Measurements from ENCODE around the gene KCNJ6. TPM values are rescaled to one million over a fixed set of nuclear protein-coding genes. Genes with fewer than 3 reads are reported as not detected.
"Not testable (repeated sequence)": the region's sequence is repeated elsewhere in the genome, so short reads cannot be mapped to it uniquely, and the experiment has no call there.

Gene KCNJ6
- total RNA-seq, 1 experiment from 2014 or later = 0.07 TPM

DNA sequence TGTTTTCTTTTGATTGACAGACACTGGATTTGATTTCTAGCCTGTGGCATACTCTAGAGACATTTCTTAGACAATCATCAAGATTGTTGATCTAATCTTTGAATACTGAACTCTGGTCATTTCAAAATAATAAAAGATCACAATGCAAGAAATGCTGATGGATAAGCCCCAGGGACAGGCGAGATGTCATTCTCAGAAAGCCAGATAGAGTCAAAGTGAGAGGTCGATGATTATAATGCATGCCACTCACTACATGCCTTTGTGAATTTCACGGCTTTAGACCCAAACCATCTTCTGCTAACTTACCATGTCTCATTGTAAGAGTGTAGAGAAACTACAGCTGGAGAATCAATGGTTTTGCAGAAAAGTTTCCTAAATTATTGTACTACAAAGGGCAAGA lies 292.6 kb downstream of the KCNJ6 start:
- no peak for DNase-seq (ENCODE audit: extremely low read depth, low read depth)

DNA sequence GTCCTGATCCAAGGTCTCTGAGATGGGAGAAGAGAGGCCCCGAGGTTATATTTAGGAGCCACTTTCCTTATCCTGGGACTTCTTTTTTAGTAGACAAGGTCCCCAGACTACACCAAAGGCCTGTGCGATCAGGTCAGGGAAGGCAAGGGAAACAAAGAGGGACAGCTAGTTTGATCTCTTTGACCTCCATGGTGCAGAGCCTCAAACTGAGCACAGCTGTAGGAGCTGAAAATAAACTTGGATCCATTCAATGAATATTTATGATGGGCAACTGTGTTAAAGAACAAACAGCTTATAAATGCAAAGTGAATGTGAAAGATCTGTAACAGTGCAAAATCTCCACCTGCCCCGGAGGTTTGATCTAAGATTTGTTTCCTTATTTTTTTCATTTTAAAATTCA lies 293.1 kb downstream of the KCNJ6 start:
- no peak for DNase-seq (ENCODE audit: extremely low read depth, low read depth)

DNA sequence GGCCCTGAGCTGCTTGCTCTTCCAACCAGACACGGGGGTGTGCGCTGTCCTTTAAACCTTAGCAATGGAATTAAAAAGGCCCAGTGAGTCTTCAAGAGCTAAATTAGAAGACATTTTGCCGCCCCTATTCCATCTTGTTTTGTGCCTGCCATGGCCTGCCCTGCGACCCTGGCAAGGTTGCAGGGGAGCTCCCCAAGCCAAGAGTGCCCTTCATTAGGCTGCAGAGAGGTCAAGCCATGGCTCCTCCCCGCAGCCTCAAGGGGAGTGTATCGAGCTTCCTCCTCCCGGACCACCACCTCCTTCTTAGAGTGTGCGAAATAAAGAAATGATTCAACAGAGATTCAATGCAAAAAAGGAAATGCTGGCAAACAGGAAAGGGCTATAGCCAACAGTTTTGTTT lies 293.5 kb downstream of the KCNJ6 start:
- no peak for DNase-seq (ENCODE audit: extremely low read depth, low read depth)

DNA sequence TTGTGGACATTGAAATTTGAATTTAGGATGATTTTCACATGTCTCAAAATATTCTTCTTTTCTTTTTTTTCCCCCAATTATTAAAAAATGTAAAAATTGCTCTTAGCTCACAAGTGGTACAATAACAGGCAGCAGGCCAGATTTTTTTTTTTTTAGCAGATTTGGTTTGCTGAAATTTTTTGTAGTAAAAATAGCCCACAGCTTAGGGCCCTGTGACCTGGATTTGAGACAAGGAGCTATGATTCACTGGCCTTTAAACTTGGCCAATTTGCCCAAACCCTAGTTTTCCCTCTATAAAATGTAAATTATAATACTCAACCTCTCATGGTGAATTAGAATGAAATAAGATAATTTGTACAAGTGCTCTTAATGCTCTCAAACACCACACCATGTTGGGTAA lies 295.9 kb downstream of the KCNJ6 start:
- no peak for DNase-seq (ENCODE audit: extremely low read depth, low read depth)

DNA sequence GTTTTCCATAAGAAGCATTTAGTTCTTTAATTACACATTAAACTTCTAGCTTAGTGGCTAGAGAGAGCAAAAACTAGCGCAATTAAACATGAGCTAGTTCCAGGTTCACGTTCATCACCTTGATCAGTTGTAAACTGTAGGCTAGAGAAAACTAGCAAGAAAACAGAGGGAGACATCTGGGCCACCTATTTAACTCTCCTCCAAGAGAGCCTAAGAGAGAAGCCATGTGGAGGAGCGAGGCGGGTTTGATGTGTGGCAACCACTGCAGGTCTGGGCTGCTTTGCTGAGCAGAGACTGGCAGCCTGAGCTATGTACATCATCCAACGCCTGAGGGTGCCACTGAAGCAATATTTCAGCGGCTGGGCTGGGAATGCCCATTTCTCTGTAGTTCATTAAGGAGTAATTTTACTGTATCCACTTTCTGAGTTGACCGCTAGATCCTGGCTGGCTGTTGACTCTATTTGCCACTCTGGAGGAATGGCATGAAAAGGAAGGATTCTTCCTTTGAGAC lies 296.7 kb downstream of the KCNJ6 start:
- DNase-seq (ENCODE audit: extremely low read depth, low read depth) = no peak

DNA sequence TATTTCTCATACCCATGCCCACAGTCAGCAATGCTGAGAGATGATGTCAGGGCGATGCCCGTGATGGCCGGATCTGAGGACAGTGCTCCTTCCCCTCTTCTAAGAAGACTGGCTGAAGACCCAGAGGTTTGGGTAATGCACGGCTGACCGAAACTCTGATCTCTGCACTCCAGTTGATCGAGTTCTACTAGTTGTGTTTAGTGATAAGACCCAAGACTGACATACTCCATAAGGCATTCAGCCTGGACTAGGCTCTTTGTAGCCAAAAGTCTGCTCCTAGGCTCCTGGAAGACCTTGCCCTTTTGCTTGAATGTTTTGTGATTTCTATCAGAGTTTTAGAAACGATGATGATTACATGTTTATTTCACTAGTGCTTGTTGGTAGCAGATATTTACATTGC lies 298.2 kb downstream of the KCNJ6 start:
- no peak for DNase-seq (ENCODE audit: extremely low read depth, low read depth)

DNA sequence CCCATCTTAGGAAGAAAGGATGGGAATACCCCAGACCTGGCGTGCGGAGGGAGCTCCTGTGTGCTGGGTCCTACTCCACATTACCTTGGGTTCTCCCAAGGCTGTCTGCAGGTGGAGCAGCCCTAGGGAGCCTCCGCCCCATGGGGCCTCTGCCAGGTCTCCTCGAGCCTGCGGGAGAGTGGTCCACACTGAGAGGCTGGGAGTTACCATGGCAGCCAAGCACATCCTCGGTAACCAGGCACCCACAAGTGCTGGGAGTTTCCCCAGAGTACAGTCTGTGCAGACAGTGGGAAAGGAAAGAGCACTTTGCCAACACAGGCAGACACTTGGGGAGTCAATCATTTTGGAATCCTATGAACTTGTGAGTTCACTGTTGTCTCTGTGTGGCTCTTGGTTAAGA lies 300.3 kb downstream of the KCNJ6 start:
- no peak for DNase-seq (ENCODE audit: extremely low read depth, low read depth)

DNA sequence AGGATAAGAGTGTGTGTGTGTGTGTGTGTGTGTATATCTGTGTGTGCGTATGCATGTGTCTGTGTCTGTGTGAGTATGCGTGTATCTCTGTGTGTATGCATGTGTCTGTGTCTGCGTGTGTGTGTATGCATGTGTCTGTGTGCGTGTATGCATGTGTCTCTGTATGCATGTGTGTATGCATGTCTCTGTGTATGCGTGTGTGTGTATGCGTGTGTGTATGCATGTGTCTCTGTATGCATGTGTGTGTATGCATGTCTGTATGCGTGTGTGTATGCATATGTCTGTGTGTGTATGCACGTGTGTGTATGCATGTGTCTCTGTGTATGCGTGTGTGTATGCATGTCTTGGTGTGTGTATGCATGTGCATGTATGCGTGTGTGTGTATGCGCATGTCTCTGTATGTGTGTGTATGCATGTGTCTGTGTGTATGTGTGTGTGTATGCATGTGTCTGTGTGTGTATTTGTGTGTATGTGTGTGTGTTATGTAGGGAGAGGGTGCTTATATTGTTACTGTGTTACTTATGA lies 301.8 kb downstream of the KCNJ6 start:
- no peak for DNase-seq (ENCODE audit: extremely low read depth, low read depth)

DNA sequence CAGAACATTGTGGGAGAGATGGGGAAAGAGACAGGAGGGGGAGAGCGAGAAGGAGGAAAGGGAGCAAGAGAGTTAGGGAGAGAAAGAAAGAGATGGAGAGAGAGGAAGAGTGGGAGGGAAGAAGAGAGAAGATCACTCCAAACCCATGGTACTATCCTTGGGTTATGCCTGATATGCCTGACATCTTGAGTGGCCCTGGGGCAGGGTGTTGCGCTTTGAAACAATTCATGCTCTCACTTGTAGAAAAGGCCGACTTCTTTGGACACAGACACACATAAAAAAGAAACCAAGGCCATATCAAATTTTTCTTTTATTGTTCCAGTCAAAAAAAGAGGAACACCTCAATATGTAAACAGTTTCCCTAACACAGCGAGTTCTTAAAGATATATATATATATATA lies 309.2 kb downstream of the KCNJ6 start:
- no peak for DNase-seq (ENCODE audit: extremely low read depth, low read depth)

DNA sequence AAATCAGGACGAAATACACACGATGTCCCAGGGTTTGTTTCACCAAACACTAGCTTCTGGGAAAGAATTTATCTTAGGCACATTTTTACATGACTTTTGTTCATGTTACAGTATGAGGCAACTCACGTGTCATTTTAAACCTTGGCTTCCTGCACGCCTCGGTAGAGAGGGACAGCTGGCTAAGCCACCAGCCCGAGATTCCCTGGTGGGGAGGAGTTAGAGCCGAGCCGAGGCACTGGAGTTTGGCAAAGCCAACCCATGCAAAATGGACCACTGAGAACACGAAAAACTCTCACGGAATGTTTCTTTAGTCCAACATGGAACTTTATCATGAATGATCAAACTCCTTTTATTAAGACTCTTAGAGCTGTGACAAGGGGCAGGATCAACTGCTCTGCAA lies 309.7 kb downstream of the KCNJ6 start:
- no peak for DNase-seq (ENCODE audit: extremely low read depth, low read depth)

DNA sequence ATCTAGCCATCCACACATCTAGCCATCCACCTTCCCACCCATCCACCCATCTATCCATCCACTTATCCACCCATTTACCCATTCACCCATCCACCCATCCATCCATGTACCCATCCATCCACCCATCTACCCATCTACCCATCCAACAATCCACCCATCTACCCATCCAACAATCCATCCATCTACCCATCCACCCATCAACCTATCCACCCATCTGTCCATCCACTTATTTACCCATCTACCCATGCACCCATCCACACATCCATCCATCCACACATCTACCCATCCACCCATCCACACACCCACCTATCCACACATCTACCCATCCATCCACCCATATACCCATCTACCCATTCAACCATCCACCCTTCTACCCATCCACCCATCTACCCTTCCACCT lies 311.3 kb downstream of the KCNJ6 start:
- DNase-seq (ENCODE audit: extremely low read depth, low read depth) = no peak

DNA sequence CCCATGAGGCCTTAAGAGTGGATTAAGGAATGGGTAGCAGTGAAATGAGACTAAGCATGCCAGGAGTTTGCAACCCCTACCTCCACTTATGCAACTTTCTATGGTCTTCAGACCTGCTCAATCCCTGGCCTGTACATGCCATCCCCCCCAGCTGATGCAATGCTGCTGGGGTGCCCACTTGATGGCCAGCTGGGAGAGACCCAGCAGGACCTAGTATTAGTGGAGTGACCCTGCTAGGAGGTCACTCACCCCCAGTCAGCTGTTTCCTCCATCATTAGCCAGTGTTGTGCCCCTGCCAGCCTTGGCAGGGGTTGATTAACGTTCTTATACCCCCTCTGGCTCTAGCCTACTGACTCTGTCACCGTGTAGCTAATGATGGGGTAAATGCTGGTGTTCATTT lies 313.1 kb downstream of the KCNJ6 start:
- DNase-seq (ENCODE audit: extremely low read depth, low read depth) = no peak

DNA sequence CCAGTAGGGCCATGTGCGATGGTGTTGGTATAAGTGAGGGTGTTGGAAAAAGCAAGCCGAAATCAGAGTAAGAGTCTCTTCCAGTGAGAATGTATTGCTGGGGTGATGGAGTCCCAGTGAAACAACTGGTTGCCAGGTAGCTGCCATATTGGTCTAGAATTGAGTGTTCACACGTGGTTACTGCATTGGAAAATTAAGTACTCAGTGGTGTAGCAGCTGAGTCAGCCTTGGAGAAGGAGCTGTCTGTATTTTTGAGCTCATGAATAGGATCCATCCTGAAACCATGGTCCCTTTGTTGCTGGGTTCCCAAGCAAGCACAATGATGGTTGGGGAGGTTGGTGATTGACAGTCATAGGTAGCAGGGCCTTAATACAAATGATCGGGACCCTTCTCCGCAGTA lies 314.3 kb downstream of the KCNJ6 start:
- no peak for DNase-seq (ENCODE audit: extremely low read depth, low read depth)

DNA sequence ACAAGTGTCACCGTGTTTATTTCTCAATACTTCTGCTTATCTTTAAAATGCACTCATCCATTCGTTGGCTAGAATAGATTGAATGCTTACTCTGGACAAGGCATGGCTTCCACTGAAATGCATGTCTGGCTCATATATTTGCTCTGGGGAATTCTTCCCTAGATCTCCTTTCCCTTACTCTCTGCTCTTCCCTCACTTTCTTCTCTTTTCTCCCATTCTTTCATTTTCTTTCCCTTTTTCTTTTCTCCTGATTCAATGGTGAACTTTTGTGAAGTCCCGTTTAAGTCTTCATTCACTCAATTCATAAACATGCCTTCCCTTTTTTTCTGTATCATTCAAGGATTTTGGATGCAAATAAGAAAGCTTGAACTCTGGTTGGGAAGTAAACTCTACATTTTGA lies 315.2 kb downstream of the KCNJ6 start:
- DNase-seq (ENCODE audit: extremely low read depth, low read depth) = no peak

DNA sequence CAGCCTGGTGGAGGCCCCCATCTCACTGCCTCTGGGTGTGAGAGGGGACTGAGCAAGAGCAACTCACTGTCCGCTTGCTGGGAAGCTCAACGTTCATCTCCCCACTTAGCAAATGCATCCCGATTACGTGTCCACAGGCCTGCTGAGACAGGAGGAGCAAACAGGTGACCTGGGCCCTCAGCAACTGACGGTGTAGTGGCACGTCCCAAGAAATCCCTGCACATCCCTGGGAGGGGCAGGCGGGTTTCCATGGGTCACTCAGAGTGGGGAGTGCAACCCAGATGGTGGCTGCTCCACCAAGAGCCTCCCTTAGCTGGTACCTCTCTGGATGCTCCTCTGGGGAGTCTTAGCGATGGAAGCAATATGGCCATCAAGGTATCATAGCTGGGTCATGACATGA lies 320.3 kb downstream of the KCNJ6 start:
- DNase-seq (ENCODE audit: extremely low read depth, low read depth) = no peak

DNA sequence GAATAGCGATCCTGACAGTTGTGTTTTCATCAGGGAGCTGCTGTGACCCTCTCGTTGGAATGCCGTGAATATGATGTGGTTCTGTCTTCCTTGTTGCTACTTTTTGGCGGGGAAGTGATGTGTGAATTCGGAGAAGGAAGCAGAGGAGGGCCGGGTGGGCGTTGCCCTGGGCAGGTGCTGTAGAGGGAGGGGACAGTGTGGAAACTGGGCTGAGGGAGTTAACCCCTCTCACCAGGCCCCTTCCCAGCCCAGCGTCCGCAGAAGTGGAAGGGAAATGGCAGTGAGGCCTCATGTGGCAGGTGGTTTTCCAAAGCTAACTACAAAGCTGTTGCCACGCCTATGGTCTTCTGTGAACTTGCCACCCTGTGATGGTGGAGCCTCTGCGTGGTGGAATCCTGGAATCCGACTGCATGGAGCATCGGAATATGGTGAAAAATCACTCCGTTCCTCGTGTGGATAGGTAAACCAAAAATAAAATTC lies 321.7 kb downstream of the KCNJ6 start:
- no peak for DNase-seq (ENCODE audit: extremely low read depth, low read depth)

DNA sequence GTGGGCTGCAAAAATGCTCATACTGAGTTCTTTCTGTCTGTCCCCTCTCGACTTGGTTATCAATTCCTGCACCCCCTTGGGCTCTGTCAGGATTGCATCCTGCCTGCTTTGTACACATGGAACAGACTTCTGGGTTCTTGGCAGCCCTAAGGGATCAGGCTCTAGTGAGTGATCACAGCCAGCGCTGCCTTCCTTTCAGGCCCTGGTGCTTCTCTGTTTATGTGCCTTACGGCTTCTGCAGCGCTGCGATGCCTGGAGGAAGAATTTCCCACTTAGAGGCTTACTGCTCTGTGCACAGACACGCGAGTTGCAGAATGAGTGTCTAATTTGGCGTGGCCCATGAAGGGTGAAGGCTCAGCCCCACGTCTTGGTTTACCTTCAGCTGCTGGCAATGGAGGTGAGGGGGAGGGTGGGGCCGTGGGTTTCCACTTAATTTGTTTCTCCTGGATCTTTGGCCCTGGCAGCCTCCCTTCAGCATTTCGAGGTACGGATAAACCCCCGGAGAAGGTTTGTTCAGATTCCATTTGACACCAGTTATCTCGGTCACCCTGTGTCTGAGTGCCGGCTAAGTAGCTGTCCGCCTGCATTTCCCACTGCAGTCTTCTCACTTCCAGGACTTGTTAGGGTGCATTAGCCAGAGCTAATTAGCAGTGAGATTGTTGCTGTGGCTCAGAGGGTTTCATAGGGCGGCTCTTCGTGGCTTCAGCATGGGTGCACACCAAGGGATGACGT lies 322.4 kb downstream of the KCNJ6 start:
- DNase-seq (ENCODE audit: extremely low read depth, low read depth) = no peak

DNA sequence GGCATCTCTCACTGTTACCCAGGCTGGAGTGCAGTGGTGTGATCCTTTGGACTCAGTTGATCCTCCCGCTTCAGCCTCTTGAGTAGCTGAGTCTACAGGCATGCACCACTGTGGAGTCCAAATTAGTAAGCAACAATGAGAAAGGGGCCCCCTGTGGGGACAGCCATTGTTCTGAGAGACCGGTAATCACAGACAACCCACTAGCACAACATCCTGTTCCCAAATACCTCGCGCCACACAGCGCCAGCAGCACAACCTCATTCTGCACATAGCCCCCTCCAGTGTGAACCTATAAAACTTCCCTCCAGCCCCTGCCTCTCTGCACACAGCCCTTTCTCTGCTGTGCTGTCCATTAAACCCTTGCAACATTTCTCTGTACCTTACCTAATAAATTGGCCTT lies 323.2 kb downstream of the KCNJ6 start:
- no peak for DNase-seq (ENCODE audit: extremely low read depth, low read depth)

DNA sequence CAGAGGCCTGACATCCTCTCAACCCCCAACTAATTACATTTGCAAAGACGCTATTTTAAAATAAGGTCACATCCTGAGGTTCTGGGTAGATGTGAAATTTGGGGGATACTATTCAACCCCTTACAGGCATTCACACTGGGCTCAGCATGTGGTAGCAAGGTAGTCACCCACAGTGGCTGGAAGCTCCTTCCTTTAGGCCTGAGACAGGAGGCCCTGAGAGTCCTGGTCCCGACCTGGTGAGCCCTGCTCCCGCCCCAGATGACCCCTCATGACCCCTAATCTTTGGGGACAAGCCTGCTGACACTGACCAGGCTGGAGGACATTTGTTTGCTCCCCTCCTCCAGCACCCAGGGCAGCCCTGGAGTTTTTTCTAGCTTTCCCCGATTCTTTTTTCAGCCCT lies 323.8 kb downstream of the KCNJ6 start:
- DNase-seq (ENCODE audit: extremely low read depth, low read depth) = no peak

DNA sequence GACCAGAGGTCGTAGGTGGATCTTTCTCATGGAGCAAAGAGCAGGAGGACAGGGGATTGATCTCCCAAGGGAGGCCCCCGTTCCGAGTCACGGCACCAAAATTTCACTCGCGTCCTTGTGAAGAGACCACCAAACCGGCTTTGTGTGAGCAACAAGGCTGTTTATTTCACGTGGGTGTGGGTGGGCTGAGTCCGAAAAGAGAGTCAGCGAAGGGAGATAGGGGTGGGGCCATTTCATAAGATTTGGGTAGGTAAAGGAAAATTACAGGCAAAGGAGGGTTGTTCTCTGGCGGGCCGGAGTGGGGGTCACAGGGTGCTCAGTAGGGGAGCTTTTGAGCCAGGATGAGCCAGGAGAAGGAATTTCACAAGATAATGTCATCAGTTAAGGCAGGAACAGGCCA lies 324.3 kb downstream of the KCNJ6 start:
- DNase-seq (ENCODE audit: extremely low read depth, low read depth) = not testable (repeated sequence)

DNA sequence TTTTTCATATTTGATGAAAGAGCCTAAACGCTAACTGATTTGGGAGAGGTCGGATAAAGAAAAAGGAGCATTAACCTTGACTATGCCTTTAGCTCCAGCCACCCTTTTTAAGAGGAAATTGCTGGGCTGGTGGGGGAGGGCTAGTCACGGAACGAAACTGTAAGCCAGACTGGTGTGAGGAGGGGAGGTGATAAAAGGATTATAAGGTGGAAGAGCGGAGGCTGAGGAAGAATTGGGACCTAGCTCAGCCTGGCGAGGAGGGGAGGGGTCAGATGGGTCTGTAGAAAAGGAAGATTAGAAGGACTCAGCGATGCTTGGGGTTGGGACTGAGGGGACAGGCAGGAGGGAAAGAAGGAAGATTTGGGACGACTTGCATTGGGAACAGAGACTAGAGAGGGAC lies 325.4 kb downstream of the KCNJ6 start:
- DNase-seq (ENCODE audit: extremely low read depth, low read depth) = not testable (repeated sequence)

DNA sequence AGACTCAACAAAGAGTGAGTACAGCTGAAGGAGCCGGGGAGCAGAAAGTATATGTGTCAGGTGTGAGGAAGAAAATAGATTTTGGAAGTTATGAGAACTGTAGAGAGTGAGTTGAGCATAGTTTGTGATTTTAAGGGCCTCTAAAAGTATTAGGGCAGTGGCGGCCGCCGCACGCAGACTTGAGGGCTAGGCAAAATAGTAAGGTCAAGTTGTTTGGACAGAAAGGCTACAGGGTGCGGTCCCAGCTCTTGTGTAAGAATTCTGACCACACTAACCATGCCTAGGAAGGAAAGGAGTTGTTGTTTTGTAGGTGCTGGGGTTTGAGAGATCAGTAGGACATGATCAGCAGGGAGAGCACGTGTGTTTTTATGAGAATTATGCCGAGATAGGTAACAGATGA lies 327.6 kb downstream of the KCNJ6 start:
- DNase-seq (ENCODE audit: extremely low read depth, low read depth) = not testable (repeated sequence)
